Measurements from ENCODE around the gene CLDN6. TPM values are rescaled to one million over a fixed set of nuclear protein-coding genes. Genes with fewer than 3 reads are reported as not detected.

Gene CLDN6
- total and polyA plus RNA-seq, 2 of the 13 experiments (the other 11 are each of a cell fraction or from before 2014, with no cell fraction given) = 5.9 to 7.6 TPM

- peak; percentile 82 for TF ChIP-seq UBTF (CRISPR knock-in tag; IDR thresholded peaks at IDR 0.05)
- peak; percentile 88 to 95; a peak in 3 of 4 replicates for TF ChIP-seq NR2F1 (CRISPR knock-in tag; IDR thresholded peaks at IDR 0.05)
- TF ChIP-seq RCOR2 (CRISPR knock-in tag; IDR thresholded peaks at IDR 0.05) = no peak
- TF ChIP-seq ELF1 (CRISPR knock-in tag; IDR thresholded peaks at IDR 0.05) = no peak
- peak; percentile 92 for TF ChIP-seq ZGPAT (CRISPR knock-in tag; IDR thresholded peaks at IDR 0.05)
- peak; percentile 84 for TF ChIP-seq RARA (CRISPR knock-in tag; IDR thresholded peaks at IDR 0.05)
- no peak for TF ChIP-seq ZNF7 (CRISPR knock-in tag; IDR thresholded peaks at IDR 0.05)
- peak; percentile 60; the same call in 1 of the 2 replicates for TF ChIP-seq HIVEP1 (CRISPR knock-in tag; IDR thresholded peaks at IDR 0.05)
- peak; percentile 90 for TF ChIP-seq ZNF414 (CRISPR knock-in tag; IDR thresholded peaks at IDR 0.05)
- no peak for TF ChIP-seq PAX8 (CRISPR knock-in tag; IDR thresholded peaks at IDR 0.05; ENCODE audit: borderline replicate concordance)
- TF ChIP-seq ZSCAN31 (CRISPR knock-in tag; IDR thresholded peaks at IDR 0.05; ENCODE audit: low read depth) = no peak
- TF ChIP-seq PHF20 (CRISPR knock-in tag; IDR thresholded peaks at IDR 0.05) = peak; percentile 22; the same call in 1 of the 2 replicates
- no peak for TF ChIP-seq ZNF567 (CRISPR knock-in tag; IDR thresholded peaks at IDR 0.05; ENCODE audit: borderline replicate concordance)
- TF ChIP-seq TCF7 (IDR thresholded peaks at IDR 0.05; ENCODE audit: low read depth) = 0 out of 2 replicates have a peak, but pooled peaks have one; percentile 31
- peak; percentile 40; the same call in 1 of the 2 replicates for TF ChIP-seq REPIN1 (CRISPR knock-in tag; IDR thresholded peaks at IDR 0.05; ENCODE audit: borderline replicate concordance, low read depth)
- TF ChIP-seq KDM1A (CRISPR knock-in tag; IDR thresholded peaks at IDR 0.05) = no peak
- TF ChIP-seq HMGXB3 (CRISPR knock-in tag; IDR thresholded peaks at IDR 0.05; ENCODE audit: borderline replicate concordance) = no peak; the same call in 1 of the 2 replicates
- TF ChIP-seq ZNF20 (CRISPR knock-in tag; IDR thresholded peaks at IDR 0.05) = no peak
These were observed 2.8 kb upstream of the CLDN6 start (continued) for GRCh38 chr16:3020604-3021448.
